Testis (tissue), 2 donors: ENCODE results near the gene C2orf76.
"Not testable (repeated sequence)": the region's sequence is repeated elsewhere in the genome, so short reads cannot be mapped to it uniquely, and the experiment has no call there.

Experiments used
- CTCF ChIP-seq, 3 experiments: fragments of 450-650 bp in 2 of 3; fragments of 200-600 bp in 1 of 3; sonication (generic) in 1 of 3; IDR thresholded peaks; one replicate each; pipeline ENCODE4 v1.5.1; 2016 to 2019; ENCODE audit warnings: antibody characterized with exemption in 3 of 3, mild to moderate bottlenecking in 2 of 3, moderate library complexity in 1 of 3
- POLR2A ChIP-seq: fragments of 450-650 bp; IDR thresholded peaks from one replicate; pipeline ENCODE4 v1.6.1; 2017; ENCODE audit warnings: antibody characterized with exemption, mild to moderate bottlenecking, moderate library complexity

DNA sequence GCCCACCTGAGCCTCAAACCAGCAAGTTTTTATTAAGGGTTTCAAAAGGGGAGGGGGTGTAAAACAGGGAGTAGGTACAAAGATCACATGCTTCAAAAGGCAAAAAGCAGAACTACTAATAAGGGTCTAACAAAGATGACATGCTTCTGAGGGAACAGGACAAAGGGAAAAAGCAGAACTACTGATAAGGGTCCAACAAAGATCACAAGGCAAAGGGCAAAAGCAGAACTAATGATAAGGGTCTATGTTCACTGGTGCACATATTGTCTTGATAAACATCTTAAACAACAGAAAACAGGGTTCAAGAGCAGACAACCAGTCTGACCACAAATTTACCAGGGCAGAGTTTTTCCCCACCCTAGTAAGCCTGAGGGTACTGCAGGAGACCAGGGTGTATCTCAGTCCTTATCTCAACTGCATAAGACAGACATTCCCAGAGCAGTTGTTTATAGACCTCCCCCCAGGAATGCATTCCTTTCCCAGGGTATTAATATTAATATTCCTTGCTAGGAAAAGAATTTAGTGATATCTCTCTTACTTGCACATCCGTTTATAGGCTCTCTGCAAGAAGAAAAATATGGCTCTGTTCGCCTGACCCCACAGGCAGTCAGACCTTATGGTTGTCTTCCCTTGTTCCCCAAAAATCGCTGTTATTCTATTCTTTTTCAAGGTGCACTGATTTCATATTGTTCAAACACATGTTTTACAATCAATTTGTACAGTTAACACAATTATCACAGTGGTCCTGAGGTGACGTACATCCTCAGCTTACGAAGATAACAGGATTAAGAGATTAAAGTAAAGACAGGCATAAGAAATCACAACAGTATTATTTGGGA lies 7.5 kb upstream of the C2orf76 start:
- TF ChIP-seq CTCF (IDR thresholded peaks at IDR 0.05); POLR2A: not testable (repeated sequence)
